Memory B cell (primary cell): Measurements from ENCODE around the gene KANK3.
"Not testable (repeated sequence)": the region's sequence is repeated elsewhere in the genome, so short reads cannot be mapped to it uniquely, and the experiment has no call there.

Experiments
- ATAC-seq: fragments of 150-1000 bp; cut with Tn5 transposase; 2 replicates; pipeline ENCODE4 v1.10.0; 2021; ENCODE audit warnings: low read depth, mild to moderate bottlenecking, moderate library complexity
- DNase-seq, 2 donors: peaks; one replicate each; pipeline ENCODE4 v3.0.0; 2022; ENCODE audit warnings: low spot score in 2 of 2
- H3K27ac Mint-ChIP-seq: one replicate; pipeline ENCODE4 v1.8.0; 2022; ENCODE audit warnings: mild to moderate bottlenecking, moderate library complexity, mixed read lengths
- H3K27me3 Mint-ChIP-seq: one replicate; pipeline ENCODE4 v1.8.0; 2022; ENCODE audit warnings: mixed read lengths
- H3K36me3 Mint-ChIP-seq: one replicate; pipeline ENCODE4 v1.8.0; 2022; ENCODE audit warnings: mild to moderate bottlenecking, mixed read lengths
- H3K4me1 Mint-ChIP-seq: one replicate; pipeline ENCODE4 v1.8.0; 2022; ENCODE audit warnings: mixed read lengths
- H3K4me3 Mint-ChIP-seq: one replicate; pipeline ENCODE4 v1.8.0; 2022; ENCODE audit warnings: mild to moderate bottlenecking, moderate library complexity, mixed read lengths
- H3K9me3 Mint-ChIP-seq: one replicate; pipeline ENCODE4 v1.8.0; 2022; ENCODE audit warnings: mixed read lengths

The KANK3 gene

GRCh38 chr19:8342684-8343482 is at the start of gene KANK3:
Gene KANK3, minus strand, starts transcription at chr19:8343262. Its CDS starts 5,434 bp downstream, at chr19:8337828.
- Mint-ChIP-seq H3K36me3 (no peaks in the 10 kb centered on the region), H3K4me1 (peaks cover 9% of the 10 kb centered on the region), H3K4me3 (peak within 1 kb of the TSS; percentile 58), H3K27me3 (peaks cover 14% of the 10 kb centered on the region), H3K27ac (no peak within 1 kb of the TSS), H3K9me3 (no peaks in the 10 kb centered on the region)
- peak; percentile 99 for ATAC-seq
- DNase-seq, result peak; percentile 57 to 68

GRCh38 chr19:8392017-8392591 is 49.0 kb upstream of the KANK3 start:
- no peak overlapping the region for H3K27ac Mint-ChIP-seq
- ATAC-seq (no peak), DNase-seq (no peak)
- no peaks in the 10 kb centered on the region for H3K9me3 Mint-ChIP-seq
- peaks cover 21% of the 10 kb centered on the region for H3K4me1 Mint-ChIP-seq
- no peak overlapping the region for H3K4me3 Mint-ChIP-seq
- H3K36me3 Mint-ChIP-seq, result peaks cover 3% of the 10 kb centered on the region
- H3K27me3 Mint-ChIP-seq, result no peaks in the 10 kb centered on the region

- peaks cover 15% of the 10 kb centered on the region for H3K4me1 Mint-ChIP-seq
- no peak overlapping the region for H3K27ac Mint-ChIP-seq
These were observed 48.3 kb upstream of the KANK3 start for GRCh38 chr19:8391198-8392016.

GRCh38 chr19:8390617-8390981 is 47.5 kb upstream of the KANK3 start:
- peak; percentile 58 for ATAC-seq
- Mint-ChIP-seq H3K9me3 (no peaks in the 10 kb centered on the region), H3K36me3 (no peaks in the 10 kb centered on the region), H3K27ac (peak overlapping the region; percentile 88), H3K27me3 (no peaks in the 10 kb centered on the region), H3K4me1 (peaks cover 11% of the 10 kb centered on the region), H3K4me3 (peak overlapping the region; percentile 83)
- peak; percentile 84 to 86 for DNase-seq

More at GRCh38 chr19:8391198-8392016, 48.3 kb upstream of the KANK3 start:
- ATAC-seq (no peak), DNase-seq (no peak)
- Mint-ChIP-seq H3K9me3 (no peaks in the 10 kb centered on the region), H3K36me3 (peaks cover 2% of the 10 kb centered on the region), H3K27me3 (no peaks in the 10 kb centered on the region), H3K4me3 (peak overlapping the region; percentile 83)

- ATAC-seq (peak; percentile 85), DNase-seq (peak; percentile 88 to 96)
- H3K4me3 Mint-ChIP-seq, result peak within 1 kb of the TSS; percentile 92
- H3K27ac Mint-ChIP-seq, result peak within 1 kb of the TSS; percentile 88
- no peaks in the 10 kb centered on the region for H3K27me3 Mint-ChIP-seq
- H3K4me1 Mint-ChIP-seq, result peaks cover 11% of the 10 kb centered on the region
- no peaks in the 10 kb centered on the region for H3K9me3 Mint-ChIP-seq
- H3K36me3 Mint-ChIP-seq, result no peaks in the 10 kb centered on the region
These were observed 47.0 kb upstream of the KANK3 start, which contains the start of gene RAB11B for GRCh38 chr19:8389891-8390616. Gene RAB11B, plus strand, starts transcription at chr19:8390360. Its CDS starts 57 bp downstream, at chr19:8390417.

- H3K9me3 Mint-ChIP-seq, result no peaks in the 10 kb centered on the region
- ATAC-seq, result no peak
- no peak overlapping the region for H3K27ac Mint-ChIP-seq
- no peak for DNase-seq
- H3K27me3 Mint-ChIP-seq, result no peaks in the 10 kb centered on the region
- no peaks in the 10 kb centered on the region for H3K36me3 Mint-ChIP-seq
- peaks cover 8% of the 10 kb centered on the region for H3K4me1 Mint-ChIP-seq
- H3K4me3 Mint-ChIP-seq, result no peak overlapping the region
These were observed 45.5 kb upstream of the KANK3 start for GRCh38 chr19:8388612-8388958.

- Mint-ChIP-seq H3K4me3 (no peak overlapping the region), H3K36me3 (no peaks in the 10 kb centered on the region), H3K27ac (peak overlapping the region; percentile 20), H3K9me3 (no peaks in the 10 kb centered on the region), H3K27me3 (no peaks in the 10 kb centered on the region), H3K4me1 (peaks cover 8% of the 10 kb centered on the region)
- no peak for ATAC-seq
- DNase-seq, result no peak
These were observed 44.9 kb upstream of the KANK3 start for GRCh38 chr19:8387688-8388611.

GRCh38 chr19:8386990-8387389 is 43.9 kb upstream of the KANK3 start:
- Mint-ChIP-seq H3K9me3 (no peaks in the 10 kb centered on the region), H3K27me3 (no peaks in the 10 kb centered on the region), H3K27ac (no peak overlapping the region), H3K36me3 (no peaks in the 10 kb centered on the region), H3K4me1 (peaks cover 8% of the 10 kb centered on the region), H3K4me3 (no peak overlapping the region)
- no peak for ATAC-seq
- DNase-seq, result no peak

GRCh38 chr19:8386419-8386818 is 43.4 kb upstream of the KANK3 start:
- not testable (repeated sequence) for H3K27me3 Mint-ChIP-seq, H3K4me3 Mint-ChIP-seq, H3K27ac Mint-ChIP-seq, ATAC-seq, H3K9me3 Mint-ChIP-seq, DNase-seq, H3K4me1 Mint-ChIP-seq, H3K36me3 Mint-ChIP-seq

GRCh38 chr19:8385566-8385965 is 42.5 kb upstream of the KANK3 start:
- H3K36me3 Mint-ChIP-seq, H3K4me1 Mint-ChIP-seq, H3K27ac Mint-ChIP-seq, H3K9me3 Mint-ChIP-seq, H3K4me3 Mint-ChIP-seq, ATAC-seq, DNase-seq, H3K27me3 Mint-ChIP-seq: not testable (repeated sequence)

GRCh38 chr19:8385103-8385502 is 42.0 kb upstream of the KANK3 start:
- H3K4me1 Mint-ChIP-seq, ATAC-seq, H3K9me3 Mint-ChIP-seq, H3K4me3 Mint-ChIP-seq, H3K27me3 Mint-ChIP-seq, H3K36me3 Mint-ChIP-seq, H3K27ac Mint-ChIP-seq, DNase-seq: not testable (repeated sequence)

- not testable (repeated sequence) for DNase-seq, H3K4me1 Mint-ChIP-seq, H3K27ac Mint-ChIP-seq, H3K27me3 Mint-ChIP-seq, H3K9me3 Mint-ChIP-seq, ATAC-seq, H3K4me3 Mint-ChIP-seq, H3K36me3 Mint-ChIP-seq
These were observed 41.5 kb upstream of the KANK3 start for GRCh38 chr19:8384569-8384968.
